ENCODE results near the gene USP3. TPM values are rescaled to one million over a fixed set of nuclear protein-coding genes. Genes with fewer than 3 reads are reported as not detected.

Gene USP3
- total and polyA plus RNA-seq, 2 donors (not counting 3 experiments of a cell fraction or from before 2014, with no cell fraction given): 18.8 to 52.4 TPM

GRCh38 chr15:63572749-63573464 lies 68.5 kb downstream of the USP3 start:
- FAIRE-seq: no peak

GRCh38 chr15:63573533-63573932 lies 69.1 kb downstream of the USP3 start:
- H3K27me3 ChIP-seq (ENCODE audit: control insufficient read depth in 2 of 2, insufficient read depth in 2 of 2, low read length in 2 of 2): no peaks in the 10 kb centered on the region
- no peak overlapping the region for H3K4me2 ChIP-seq (ENCODE audit: insufficient read depth, low read length)
- H2AFZ ChIP-seq (ENCODE audit: low read depth, low read length): no peak overlapping the region
- dilution Hi-C loops (cut with MboI; ENCODE audit: extremely low pct_ligation_motif_present, low sequenced_read_pairs): no loop called here
- no peak for FAIRE-seq
- ChIA-PET POLR2A (no interaction called here), CTCF (interaction anchor here (1.3 kb wide), 2 partner anchors 23 to 86 kb away, joined by 3 to 5 read pairs; no protein-coding TSS in a partner anchor)
- H4K20me1 ChIP-seq (replicated peaks; ENCODE audit: control insufficient read depth, extremely low read depth, insufficient read depth, low read length): no peaks in the 10 kb centered on the region
- H3K79me2 ChIP-seq (ENCODE audit: control insufficient read depth, insufficient read depth, low read length): no peaks in the 10 kb centered on the region
- H3K36me3 ChIP-seq (ENCODE audit: control insufficient read depth in 2 of 2, extremely low read depth in 1 of 2, insufficient read depth in 2 of 2, low read length in 2 of 2): peaks cover 2 to 3% of the 10 kb centered on the region in 2 experiments
- BruUV-seq (replicated peaks): no TSS peak
- intact Hi-C loops (cut with micrococcal nuclease): no loop called here
- H3K9me1 ChIP-seq (replicated peaks; ENCODE audit: control insufficient read depth, extremely low read depth, insufficient read depth, low read length): no peaks in the 10 kb centered on the region
- peaks cover 7% of the 10 kb centered on the region for H3K4me1 ChIP-seq (ENCODE audit: control insufficient read depth, extremely low read depth, insufficient read depth, low read length)
- no peak overlapping the region for H3K27ac ChIP-seq (ENCODE audit: insufficient read depth, low read depth, low read length)
- TF ChIP-seq GATA2 (IDR thresholded peaks at IDR 0.05; ENCODE audit: insufficient read depth, insufficient read length, low read depth, low read length) (no peak), POLR2AphosphoS5 (IDR thresholded peaks at IDR 0.05; ENCODE audit: insufficient read depth, low read depth, low read length) (no peak), MYC (IDR thresholded peaks at IDR 0.05; ENCODE audit: low read depth, low read length) (no peak), EZH2 (IDR thresholded peaks at IDR 0.05; ENCODE audit: borderline replicate concordance, low read depth, low read length, severe bottlenecking) (no peak), CTCF (IDR thresholded peaks at IDR 0.05; ENCODE audit: extremely low read depth in 1 of 2, insufficient read depth in 1 of 2, low read depth in 1 of 2, low read length in 2 of 2) (no peak), MAX (IDR thresholded peaks at IDR 0.05; ENCODE audit: insufficient read depth, insufficient read length) (no peak), POLR2A (IDR thresholded peaks at IDR 0.05; ENCODE audit: low read depth, low read length) (no peak), FOS (IDR thresholded peaks at IDR 0.05; ENCODE audit: borderline replicate concordance, insufficient read depth, low read length) (no peak), JUN (IDR thresholded peaks at IDR 0.05; ENCODE audit: borderline replicate concordance, insufficient read depth, insufficient read length, low read depth) (no peak)
- DNase-seq (ENCODE audit: low read depth, low spot score): no peak
- H3K4me3 ChIP-seq (replicated peaks in 1 of 3; ENCODE audit: insufficient read depth in 1 of 3, low read depth in 1 of 3, low read length in 3 of 3): no peak overlapping the region
- H3K9me3 ChIP-seq (replicated peaks; ENCODE audit: control insufficient read depth, insufficient read depth, low read length): no peaks in the 10 kb centered on the region
- H3K9ac ChIP-seq (replicated peaks; ENCODE audit: extremely low read depth, insufficient read depth, low read length): no peak overlapping the region

More at GRCh38 chr15:63572749-63573464, 68.5 kb downstream of the USP3 start:
- POLR2A ChIA-PET: no interaction called here
- Histone ChIP-seq H3K4me2 (ENCODE audit: insufficient read depth, low read length) (no peak overlapping the region), H3K36me3 (ENCODE audit: control insufficient read depth in 2 of 2, extremely low read depth in 1 of 2, insufficient read depth in 2 of 2, low read length in 2 of 2) (peaks cover 2 to 3% of the 10 kb centered on the region in 2 experiments), H3K9me3 (replicated peaks; ENCODE audit: control insufficient read depth, insufficient read depth, low read length) (no peaks in the 10 kb centered on the region), H3K79me2 (ENCODE audit: control insufficient read depth, insufficient read depth, low read length) (no peaks in the 10 kb centered on the region), H3K27ac (ENCODE audit: insufficient read depth, low read depth, low read length) (no peak overlapping the region), H3K9ac (replicated peaks; ENCODE audit: extremely low read depth, insufficient read depth, low read length) (no peak overlapping the region), H2AFZ (ENCODE audit: low read depth, low read length) (no peak overlapping the region), H4K20me1 (replicated peaks; ENCODE audit: control insufficient read depth, extremely low read depth, insufficient read depth, low read length) (no peaks in the 10 kb centered on the region), H3K27me3 (ENCODE audit: control insufficient read depth in 2 of 2, insufficient read depth in 2 of 2, low read length in 2 of 2) (no peaks in the 10 kb centered on the region), H3K9me1 (replicated peaks; ENCODE audit: control insufficient read depth, extremely low read depth, insufficient read depth, low read length) (no peaks in the 10 kb centered on the region), H3K4me1 (ENCODE audit: control insufficient read depth, extremely low read depth, insufficient read depth, low read length) (peaks cover 7% of the 10 kb centered on the region), H3K4me3 (replicated peaks in 1 of 3; ENCODE audit: insufficient read depth in 1 of 3, low read depth in 1 of 3, low read length in 3 of 3) (no peak overlapping the region)
- no peak for TF ChIP-seq GATA2 (IDR thresholded peaks at IDR 0.05; ENCODE audit: insufficient read depth, insufficient read length, low read depth, low read length)
- no TSS peak for BruUV-seq (replicated peaks)
- intact Hi-C loops (cut with micrococcal nuclease) (no loop called here), dilution Hi-C loops (cut with MboI; ENCODE audit: extremely low pct_ligation_motif_present, low sequenced_read_pairs) (no loop called here)
- DNase-seq (ENCODE audit: low read depth, low spot score): no peak
- CTCF ChIA-PET: interaction anchor here (1.1 to 1.3 kb wide), 3 partner anchors 22 to 106 kb away, joined by 3 to 5 read pairs (median 3); no protein-coding TSS in a partner anchor

Measured in endothelial cell of umbilical vein (primary cell).